Subcutaneous adipose tissue (tissue), 4 donors: ENCODE measurements around the gene GPX8. TPM values are rescaled to one million over a fixed set of nuclear protein-coding genes. Genes with fewer than 3 reads are reported as not detected.

ENCODE experiments used
- total RNA-seq, 4 donors: library from RNA; depleted of rRNA; stranded (reverse); fragments of >200 nt; gene quantifications; one replicate each; pipeline ENCODE4 v1.1.0, GENCODE V29; 2016
- TF ChIP-seq, protein P1 (sequence below): fragments of 450-650 bp; IDR thresholded peaks from one replicate; pipeline ENCODE4 v1.5.1; 2016; ENCODE audit warnings: low read depth, mild to moderate bottlenecking, control low read depth, antibody characterized with exemption, moderate library complexity

Gene GPX8
- total RNA-seq, 4 donors from 2014 or later = 5.7 to 19.7 (median 14.9) TPM

DNA sequence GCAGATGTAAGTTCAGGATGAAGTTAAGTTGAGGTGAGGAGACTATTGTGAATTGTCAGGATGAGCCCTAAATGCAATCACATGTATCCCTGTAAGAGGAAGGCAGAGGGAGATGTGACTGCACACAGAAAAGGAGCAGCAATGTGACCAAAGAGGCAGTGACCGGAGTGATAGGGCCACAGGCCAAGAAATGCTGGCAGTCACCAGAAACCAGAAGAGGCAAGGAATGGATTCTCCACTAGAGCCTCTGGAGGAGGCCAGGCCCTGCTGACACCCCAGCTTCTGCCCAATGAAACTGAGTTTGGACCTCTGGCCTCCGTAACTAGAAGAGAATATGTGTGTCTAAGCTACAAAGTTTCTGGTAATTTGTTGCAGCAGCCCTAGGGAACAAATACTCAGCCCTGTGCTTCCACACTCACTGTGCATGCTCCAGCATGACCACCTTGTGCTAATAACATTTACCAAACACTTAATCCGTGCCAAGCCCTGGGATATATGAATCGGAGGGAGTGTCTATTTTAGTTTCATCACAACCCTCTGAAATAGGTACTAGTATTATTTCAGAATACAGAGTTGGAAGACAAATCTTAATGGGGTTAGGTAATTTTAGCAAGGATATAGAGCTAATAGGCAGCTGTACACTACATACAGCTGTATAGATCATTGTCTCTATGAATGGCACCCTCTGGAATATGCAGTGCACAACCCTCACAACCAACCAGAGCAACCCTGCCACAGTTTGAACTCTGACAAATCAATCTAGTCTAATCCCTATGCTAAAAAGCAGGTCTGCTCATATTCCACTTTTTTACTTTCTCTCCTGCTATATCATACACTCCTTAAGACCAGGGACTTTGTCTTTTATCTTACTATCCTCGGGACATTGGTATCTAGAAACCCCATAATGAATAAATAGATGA, 7.8 kb upstream of the GPX8 start:
- TF ChIP-seq, protein P1, sequence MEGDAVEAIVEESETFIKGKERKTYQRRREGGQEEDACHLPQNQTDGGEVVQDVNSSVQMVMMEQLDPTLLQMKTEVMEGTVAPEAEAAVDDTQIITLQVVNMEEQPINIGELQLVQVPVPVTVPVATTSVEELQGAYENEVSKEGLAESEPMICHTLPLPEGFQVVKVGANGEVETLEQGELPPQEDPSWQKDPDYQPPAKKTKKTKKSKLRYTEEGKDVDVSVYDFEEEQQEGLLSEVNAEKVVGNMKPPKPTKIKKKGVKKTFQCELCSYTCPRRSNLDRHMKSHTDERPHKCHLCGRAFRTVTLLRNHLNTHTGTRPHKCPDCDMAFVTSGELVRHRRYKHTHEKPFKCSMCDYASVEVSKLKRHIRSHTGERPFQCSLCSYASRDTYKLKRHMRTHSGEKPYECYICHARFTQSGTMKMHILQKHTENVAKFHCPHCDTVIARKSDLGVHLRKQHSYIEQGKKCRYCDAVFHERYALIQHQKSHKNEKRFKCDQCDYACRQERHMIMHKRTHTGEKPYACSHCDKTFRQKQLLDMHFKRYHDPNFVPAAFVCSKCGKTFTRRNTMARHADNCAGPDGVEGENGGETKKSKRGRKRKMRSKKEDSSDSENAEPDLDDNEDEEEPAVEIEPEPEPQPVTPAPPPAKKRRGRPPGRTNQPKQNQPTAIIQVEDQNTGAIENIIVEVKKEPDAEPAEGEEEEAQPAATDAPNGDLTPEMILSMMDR = no peak

DNA sequence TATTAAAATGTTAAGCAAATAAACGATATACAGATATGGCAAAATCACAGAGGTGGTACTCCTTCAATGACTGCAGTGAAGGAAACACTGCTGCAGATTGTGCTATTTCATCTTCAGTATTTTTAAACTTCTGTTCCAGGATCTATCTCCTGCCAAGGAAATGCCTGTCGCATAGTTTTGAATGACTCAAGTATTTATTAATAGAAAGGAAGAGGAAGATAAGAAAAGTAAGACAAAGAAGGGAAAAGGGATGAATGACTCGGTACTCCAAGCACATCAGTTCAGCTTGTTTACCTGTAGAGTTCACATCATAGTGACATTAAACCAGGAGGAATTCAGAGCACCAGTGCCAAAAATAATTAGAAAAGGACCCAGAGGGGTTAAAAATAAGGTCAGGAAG, 5.1 kb upstream of the GPX8 start:
- TF ChIP-seq, protein P1 = no peak

DNA sequence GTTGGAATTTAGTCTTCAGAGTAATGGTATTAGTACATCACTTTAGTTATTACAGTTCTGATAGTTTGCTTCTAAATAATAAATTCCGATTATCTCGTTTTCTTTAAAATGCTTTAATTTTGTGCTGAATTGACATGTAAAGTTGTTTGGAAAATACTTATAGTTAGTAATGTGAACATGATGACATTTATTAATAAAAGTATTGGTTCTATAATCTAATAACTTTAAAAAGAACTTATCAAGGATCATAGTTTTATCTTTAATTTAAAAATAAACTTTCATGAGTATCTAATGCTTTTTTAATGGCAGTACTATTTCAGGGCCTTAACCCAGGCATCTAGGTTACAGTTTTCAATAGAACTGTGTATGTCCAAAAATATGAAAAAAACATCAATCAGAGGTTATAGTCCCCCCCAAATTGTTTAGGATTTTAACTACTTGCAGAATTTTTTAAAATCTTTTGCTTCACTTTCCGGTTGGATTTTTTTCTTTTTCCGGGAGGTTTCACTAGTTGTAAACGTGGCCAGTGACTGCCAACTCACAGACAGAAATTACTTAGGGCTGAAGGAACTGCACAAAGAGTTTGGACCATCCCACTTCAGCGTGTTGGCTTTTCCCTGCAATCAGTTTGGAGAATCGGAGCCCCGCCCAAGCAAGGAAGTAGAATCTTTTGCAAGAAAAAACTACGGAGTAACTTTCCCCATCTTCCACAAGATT, 680 bp downstream of the GPX8 start:
- TF ChIP-seq, protein P1 = no peak

DNA sequence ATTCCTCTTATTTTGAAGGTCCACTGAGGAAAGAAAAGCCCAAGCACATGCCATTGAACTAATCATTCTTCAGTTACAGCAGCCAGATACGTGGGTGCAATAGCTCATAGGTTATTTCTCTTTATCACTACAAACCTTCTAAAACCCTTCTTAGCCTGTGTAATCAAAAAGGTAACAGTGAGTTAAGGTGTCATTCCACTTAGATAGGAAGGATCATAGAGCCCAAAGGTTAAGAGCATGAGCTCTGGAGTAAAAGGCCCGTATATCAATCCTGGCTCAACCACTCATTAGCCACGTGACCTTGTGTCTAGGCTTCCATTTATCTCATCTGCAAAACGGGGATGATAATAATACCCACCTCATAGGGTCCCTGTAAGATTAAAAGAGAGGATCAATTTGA, 2.7 kb downstream of the GPX8 start:
- TF ChIP-seq, protein P1 = no peak

- TF ChIP-seq, protein P1 = no peak
These were observed 11.5 kb downstream of the GPX8 start for GRCh38 chr5:55171471-55171870.

DNA sequence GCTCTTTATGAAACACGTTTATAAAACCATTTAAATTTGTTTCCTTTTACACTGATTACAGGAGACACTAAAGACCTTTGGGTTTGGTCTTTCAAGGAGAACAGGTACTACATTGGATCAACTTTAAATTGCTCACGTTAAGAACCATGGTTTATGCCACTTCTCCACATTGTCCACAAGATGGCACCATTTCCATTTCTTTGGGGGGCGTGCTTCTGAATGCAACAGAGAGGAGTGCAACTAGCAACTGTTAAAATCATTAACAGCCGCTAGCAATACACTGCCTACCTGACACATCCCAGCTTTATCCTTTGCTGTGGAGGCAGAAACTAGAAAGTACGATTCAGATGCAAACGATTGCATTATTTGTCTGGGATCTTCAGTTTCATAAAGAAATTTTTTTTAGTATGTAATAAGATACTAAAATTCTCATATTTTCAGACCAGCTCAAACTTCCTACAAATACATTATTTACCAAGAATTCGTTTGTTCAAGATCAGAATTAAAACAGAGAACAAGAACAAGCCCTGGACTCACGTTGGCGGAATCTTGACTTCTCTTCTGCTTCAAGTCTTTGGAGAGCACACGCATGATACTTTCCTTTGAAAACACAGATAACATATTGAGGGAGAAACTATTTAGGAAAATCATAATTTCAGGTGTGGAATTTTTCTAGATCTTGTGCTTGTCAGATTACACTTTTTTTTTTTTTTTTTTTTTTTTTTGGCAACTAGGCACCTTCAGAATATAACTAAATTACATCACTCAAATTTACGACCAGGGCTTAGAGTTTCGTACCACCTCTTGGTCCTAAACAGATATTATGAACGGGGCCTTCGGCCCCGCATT, 12.3 kb downstream of the GPX8 start:
- TF ChIP-seq, protein P1 = no peak
